NCI-H524 (cell line): ENCODE results near the gene POU3F1.
"Not testable (repeated sequence)": the region's sequence is repeated elsewhere in the genome, so short reads cannot be mapped to it uniquely, and the experiment has no call there.

ENCODE experiments used
- DNase-seq, 2 experiments: peaks; one replicate each; lab custom pipeline; 2025; lab: John Stamatoyannopoulos, UW

POU3F1 gene

DNA sequence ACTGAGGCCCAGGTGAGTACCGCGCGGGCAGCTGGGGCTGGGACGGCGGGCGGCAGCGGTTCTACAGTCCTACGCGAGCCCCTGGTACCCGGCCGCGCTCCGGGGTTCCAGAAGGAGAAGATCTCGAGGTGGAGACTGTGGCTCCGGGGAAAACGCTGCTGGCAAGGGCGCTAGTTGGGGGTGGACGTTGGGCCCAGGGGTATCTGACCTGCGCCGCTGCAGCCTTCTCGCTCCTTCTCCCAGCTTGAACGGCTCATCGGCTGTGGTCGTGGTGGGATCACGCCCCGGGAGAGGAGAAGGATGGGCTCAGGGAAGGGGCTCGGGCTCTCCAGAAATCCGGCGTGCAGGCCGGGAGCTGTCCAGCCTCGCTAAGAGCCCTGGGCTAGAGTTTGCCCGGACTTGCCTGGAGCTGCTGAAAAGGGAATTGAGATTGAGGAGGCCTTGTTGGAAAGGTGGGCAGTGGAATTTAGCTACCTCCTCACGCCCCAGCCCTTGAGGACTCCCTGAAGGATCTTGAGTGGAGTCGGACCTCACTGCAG lies 1.1 kb upstream of the POU3F1 start:
- no peak for DNase-seq

DNA sequence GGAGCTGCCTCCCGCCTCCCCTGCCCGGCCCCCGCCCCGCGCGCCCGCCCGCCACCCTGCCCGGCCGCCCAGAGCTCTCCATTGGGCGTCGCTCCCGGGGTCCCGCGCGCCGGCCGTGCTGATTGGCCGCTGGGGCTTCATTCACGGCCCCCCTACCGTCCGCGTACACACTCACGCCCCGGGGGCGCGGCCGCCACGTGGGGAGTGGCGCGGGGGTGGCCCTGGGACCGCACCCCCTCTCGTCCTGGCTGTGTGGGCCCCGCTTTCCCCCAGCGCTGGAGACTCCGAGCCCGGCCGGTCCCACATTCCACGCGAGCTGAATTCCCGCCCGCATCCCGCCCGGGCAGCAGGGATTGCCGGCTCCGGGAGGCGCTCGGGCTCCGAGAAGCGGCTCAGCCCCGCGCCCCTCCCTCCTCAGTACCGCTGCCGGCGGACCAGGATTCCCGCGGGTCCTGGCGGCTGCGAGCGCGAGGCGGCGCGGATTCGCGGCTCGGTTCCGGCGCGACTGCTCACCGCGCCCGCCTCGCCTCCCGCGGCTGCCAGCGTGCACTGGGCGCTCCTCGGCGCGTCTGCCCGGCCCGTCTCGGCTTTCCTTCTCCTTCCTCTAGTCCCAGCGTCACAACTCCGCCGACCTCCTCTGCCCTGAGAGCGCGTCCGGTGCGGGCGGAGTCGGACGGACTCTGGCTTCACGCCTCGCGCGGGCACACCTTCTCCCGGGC lies 450 bp upstream of the POU3F1 start:
- peak; percentile 64 to 81 for DNase-seq

DNA sequence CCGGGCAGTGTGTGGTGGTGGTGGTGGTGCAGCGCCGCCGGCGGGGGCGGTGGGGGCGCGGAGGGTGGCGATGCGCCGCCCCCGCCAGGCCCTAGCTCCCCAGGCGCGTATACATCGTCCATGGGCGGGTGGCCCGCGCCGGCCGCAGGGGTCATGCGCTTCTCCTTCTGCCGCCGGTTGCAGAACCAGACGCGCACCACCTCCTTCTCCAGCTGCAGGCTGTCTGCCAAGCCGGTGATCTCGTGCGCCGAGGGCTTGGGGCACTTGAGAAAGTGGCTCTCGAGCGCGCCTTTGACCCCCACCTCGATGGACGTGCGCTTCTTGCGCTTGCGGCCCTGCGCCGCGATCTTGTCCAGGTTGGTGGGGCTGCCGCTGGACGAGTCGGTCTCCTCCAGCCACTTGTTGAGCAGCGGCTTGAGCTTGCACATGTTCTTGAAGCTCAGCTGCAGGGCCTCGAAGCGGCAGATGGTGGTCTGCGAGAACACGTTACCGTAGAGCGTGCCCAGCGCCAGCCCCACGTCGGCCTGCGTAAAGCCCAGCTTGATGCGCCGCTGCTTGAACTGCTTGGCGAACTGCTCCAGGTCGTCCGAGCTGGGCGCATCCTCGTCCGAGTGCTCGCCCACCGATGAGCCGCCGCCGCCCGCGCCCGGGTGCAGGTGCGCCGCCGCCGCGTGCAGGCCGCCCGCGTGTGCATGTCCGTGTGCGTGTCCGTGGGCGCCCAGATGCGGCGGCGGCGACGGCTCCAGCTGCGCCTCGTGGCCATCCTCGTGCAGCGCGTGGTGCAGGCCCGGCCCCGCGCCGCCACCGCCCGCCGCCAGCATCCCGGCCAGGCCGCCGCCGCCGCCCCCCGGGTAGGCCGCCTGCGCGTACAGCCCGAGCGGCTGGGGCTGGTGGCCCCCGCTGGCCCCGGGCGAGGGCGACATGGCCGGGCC lies 926 bp downstream of the POU3F1 start:
- peak; percentile 54 to 75 for DNase-seq

DNA sequence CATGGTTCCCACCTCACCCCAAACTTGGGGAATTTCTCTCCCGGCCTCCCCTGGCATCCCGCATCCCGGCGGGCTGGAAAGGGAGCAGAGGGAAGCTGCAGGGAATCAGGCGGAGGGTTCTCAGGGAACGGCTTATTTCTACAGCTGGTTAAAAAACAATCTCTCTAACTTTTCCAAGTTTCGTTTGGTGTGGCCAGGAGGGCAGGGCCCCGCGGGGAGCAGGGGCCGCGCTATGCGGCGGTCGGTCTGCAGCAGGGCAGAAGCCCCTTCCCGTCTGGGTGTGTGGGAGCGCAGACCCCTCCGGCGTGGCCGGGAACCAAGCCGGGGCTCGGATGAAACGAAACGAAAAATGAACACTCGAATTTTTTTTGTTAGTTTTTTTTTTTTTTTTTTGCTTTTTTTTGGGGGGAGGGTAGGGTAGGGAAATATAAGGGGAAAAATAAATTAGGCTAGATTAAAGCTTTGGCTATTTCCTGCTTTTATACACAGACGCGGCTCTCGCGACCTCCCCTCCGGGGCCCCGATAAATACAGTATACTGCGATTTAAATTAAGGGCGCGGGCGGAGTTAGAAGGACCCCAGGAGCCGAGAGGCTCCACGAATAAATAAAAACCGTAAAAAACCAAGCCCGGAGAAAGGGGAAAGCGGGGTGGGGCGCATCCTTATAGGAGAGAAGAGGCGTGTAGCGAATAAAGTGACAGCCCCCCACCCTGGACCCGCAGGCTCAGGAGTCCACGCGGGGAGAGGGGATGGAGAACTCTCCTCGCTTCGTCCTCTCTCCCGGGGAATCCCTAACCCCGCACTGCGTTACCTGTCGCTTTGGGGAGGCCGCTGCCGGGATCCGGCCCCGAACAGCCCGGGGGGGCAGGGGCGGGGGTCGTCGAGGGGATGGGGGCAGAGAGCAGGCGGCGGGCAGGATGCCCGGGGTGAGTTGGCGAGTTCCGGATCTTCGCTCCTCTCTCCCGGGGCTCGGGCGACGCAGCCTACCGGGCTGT lies 2.1 kb downstream of the POU3F1 start:
- DNase-seq = peak; percentile 8 to 16

DNA sequence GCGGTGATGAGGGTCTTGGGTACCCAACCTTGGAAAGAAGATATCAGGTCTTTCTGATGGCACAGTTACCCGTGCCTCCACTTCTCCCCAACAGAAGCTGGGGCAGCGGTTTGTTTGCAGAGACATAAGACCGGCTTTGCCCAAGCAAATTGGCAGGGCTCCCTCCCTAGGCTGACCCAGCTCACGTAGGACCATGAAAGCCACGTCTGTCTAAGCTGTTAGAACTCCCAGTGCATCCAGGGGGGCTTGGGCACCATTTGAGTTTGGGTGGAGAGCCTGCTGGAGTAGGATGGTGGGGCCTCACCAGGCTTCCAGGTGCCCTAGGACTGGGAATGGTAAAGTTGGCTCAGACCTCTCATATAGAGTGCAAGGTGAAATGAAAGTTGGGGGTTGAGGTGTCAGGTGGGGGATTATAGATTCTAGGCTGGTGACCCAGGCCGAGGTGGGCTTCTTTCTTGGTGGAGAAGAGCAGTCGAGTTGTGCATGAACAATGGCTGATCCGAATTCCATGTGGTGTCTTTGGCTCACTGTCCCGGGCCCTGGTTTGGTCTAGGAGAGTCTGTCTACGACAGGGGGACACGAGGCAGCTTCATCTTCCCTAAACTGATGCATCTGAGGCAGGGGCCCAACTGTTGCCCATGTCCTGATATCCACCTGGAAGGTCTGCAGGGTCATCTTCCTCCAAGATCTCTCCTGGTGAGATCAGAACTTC lies 3.4 kb downstream of the POU3F1 start:
- DNase-seq = no peak

DNA sequence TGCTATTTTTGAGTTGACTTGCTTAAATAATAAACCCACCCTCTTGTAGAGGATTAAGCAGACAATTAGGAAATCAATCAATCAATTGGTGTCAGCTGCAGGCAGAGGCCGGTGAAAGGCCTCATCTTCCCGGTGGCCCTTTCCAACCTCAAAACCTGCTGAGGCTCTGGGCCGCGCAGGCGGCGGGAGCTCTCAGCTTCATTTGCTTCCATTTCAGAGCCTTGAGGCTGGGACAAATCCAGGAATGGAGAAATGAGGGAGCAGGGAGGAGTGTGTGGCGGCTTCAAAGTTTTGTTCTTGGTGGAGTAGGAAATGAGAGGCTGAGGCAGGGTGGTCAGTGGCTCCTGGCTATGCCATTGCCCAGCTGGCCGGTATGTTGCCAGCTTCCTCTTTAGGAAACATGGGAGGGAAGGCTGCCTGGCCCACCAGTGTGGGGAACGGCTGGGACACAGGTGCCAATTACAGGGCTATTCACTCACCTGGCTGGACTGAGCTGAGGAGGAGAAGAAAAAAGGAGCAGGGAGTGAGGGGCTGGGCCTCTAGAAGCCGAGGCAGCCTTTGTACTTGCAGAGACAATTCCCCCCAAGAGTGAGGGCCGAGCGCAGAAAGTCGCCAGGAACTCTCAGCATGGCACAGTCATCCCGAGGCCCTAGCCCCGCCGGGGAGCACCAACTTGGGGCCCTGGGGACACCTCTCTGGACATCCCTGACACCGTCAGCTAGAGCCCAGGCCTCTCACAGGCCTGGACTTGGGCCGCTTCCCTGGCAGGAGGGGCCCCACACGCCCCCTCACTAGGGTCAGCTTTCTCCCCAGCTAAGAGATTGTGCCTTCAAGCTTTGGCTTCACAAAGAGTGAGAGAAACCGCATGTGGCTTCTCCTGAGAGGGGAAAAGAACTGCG lies 4.4 kb downstream of the POU3F1 start:
- no peak for DNase-seq

DNA sequence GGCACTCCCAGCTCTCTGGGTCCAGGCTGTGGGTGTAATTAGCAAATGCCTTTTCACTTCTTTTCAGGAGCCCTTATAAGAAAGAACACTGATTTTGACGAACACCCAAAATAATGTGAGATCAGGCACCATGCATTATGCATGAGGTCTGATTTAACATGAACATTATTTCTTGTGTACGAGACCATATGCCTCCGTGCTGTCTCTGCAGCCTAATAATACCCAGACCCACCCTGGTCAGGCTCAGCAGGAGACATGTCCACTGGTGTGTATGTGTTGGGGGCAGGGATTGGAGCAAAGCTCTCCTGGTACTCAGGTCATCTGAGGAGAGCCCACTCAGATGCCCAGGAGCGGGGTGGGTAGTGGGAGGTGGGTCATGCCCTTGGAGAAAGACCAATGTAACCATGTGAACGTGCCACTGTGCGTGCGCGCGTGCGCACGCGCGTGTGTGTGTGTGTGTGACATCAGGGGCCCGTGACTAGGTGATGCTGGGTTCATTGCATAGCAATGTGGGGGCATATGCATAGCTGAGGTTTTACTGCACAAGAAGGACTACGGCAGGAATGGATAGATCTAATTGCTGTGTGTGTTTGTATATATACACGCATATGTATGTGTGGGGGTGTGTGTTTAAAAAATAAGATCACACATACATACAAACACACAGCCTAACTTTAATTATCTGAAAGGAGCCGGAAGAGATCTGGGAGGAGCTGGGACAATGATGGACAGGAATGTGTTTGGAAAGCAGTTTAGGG lies 7.1 kb downstream of the POU3F1 start:
- no peak for DNase-seq

DNA sequence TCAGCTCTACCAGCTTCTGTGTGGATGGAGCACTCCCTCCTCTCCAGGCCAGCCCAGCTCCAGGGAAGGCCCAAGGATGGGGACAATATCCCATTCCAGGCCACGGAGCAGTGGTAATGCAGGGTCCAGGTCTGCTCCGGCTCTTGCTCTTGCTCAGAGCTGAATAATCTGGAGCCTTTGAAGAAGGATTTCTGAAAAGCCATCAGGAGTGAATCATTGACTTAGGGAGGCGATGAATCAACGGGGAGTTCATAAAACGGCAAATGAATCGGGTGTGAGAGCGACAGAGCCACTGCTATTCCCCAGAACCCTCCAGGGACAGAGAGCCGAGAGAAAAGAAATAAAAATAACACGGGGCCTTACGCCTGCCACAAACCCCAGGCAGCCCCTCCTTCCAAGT lies 7.7 kb downstream of the POU3F1 start:
- no peak for DNase-seq

DNA sequence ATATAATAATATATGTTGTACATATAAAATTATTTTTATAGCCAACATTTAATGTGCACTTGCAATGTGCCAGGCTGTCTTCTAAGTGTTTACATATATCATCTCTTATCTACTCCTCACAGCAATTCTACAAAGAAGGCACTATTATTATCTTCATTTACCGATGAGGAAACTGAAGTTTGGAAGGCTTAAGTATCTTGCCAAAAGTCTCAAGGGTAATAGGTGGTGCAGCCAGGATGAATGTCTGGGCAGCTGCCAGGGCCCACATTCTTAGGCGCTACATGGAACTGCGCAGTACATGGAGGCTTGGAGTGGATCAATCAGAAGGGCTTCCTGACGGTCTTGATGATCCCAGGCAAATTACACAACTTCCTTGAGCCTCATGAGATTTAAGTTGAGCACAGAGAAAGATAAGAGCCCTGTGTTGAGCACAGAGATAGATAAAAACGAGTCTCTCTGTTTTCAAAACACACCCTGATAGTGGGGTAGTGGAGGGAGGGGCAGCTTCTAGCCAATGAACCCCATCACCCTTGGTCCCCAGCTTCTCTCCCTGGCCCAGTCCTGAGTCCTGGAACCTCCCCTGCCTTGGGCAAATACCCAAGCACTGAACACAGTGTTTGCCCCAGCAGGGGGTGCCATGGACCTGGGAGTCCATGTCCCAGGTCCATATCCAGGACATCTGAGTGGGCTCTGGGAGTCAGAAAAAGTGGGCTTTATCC lies 9.2 kb downstream of the POU3F1 start:
- DNase-seq = peak; percentile 35 to 43

DNA sequence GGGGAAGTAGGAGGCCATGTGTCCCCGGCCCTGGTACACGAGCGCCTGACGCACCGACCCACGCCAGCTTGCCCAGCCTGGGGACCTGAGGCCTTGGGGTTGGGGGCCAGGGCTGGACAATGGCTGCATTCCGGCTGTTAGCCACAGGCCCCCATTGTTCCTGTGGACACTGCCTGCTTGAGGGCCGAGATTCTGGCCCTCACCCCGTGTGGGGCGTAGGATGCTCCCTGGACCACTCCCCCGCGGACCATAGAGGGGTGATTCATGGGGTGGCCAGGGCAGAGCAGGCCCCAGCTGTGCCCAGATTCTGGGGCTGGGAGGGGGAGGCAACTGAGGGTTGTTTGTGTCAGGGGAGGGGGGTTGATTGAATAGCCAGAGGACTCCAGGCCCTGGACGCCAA lies 11.7 kb downstream of the POU3F1 start:
- DNase-seq = no peak

DNA sequence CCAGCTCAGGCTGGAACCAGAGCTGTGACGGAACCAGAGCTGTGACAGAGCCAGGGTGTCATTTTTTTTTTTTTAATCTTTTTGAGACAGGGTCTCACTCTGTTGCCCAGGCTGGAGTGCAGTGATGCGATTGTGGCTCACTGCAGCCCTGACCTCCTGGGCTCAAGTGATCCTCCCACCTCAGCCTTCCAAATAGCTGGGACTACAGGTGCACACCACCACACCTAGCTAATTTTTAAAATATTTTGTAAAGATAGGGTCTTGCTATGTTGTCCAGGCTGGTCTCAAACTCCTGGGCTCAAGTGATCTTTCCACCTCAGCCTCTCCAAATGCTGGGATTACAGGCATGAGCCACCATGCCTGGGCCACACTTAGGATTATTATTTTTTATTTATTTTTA lies 13.6 kb downstream of the POU3F1 start:
- not testable (repeated sequence) for DNase-seq

DNA sequence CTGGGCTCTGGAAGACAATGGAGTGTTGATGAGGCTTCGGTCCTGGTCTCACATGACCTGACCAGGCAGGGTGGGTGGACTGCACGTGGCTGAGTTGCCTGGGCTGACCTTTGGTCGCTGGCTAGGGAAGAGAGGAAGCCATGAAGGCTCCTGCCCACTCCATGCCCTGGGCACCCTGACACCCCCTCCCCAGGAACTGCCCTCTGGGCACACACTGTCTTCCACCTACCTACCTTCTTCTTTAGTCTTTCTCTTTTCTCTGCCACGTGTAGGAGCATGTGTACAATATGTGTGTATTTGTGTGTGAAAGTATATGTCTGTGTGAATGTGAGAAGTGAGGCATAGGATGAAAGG lies 15.1 kb downstream of the POU3F1 start:
- no peak for DNase-seq

DNA sequence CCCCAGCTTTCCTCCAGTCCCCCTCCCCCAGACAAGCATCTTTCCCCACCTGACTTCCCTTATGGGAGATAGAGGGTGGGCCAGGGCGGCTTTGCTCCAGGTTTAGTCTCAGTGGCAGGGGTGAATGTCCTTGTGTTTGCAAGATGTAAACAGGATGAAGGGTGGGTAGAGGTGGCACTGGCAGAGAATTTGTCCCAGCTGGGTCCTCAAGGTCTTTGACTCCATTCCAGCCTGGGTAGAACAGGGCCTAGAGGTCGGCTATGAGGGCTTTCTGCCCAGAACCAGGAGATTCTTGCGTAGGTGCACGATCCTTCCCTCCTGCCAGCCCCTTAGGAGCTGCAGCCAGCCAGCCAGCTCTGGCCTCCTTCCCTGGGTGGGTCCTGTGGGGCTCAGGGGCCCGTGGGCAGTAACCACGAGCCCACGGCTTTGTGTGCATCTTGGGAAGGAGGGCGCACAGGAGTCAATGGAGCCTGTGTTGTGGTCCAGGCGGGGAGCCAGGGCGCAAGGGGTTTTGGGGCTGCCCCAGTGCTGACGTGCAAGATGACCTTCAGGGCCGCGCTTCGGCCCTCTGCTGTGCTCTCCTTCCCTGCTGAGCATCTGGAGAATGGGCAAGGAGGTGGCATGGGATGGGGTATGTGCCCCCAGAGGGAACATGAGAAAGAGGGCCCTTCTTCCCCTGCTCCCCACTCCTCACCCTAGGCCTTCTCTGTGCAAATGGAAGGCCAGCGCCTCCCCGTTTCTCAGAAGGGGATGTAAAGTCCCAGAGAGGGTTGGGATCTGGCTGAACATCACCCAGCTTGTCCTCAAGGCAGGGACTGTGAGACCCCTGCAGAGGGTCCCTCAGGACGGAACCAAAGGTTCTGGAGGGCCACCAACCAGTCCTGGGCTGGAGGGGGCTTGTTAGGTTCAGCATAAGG lies 15.7 kb downstream of the POU3F1 start:
- DNase-seq = no peak

DNA sequence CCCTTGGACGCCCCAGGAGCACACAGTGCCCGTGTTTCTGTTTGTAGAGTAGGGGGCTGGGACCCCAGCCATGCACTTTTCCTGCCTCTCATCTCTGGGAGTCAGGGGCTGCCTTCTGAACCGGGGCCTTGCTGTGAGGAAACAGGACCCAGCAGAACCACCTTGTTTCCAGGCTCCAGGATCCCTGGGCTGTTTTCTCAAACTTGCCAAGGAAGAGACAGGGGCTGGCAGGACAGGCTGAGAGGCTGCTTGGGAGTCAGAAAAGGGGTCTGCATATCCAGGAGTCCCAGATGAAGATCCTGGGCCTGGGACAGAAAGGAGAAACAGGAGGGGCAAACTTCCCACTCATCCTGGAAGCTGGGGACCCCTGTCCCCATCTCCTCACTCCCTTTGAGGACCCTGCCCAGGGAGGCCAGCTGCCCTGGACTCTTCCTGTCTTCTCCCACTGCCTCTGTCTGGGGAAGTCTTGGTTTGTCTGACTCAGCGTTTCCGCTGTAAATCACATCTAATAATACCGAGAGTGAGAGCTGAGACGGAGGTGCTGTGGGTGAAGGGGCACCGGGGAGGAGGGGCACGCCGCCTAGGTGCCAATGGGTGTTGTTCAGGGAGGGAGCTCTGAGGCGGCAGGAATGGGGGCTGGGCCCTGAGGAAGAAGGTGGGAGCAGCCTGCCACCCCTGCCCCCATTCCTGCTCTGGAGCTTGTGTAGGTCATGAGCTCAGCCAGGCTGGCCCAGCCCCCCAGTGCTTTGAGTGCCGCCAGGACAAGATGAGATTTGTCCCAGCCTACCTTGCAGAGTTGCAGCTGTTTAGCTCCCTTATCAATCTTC lies 16.7 kb downstream of the POU3F1 start:
- peak; percentile 25 to 52 for DNase-seq

DNA sequence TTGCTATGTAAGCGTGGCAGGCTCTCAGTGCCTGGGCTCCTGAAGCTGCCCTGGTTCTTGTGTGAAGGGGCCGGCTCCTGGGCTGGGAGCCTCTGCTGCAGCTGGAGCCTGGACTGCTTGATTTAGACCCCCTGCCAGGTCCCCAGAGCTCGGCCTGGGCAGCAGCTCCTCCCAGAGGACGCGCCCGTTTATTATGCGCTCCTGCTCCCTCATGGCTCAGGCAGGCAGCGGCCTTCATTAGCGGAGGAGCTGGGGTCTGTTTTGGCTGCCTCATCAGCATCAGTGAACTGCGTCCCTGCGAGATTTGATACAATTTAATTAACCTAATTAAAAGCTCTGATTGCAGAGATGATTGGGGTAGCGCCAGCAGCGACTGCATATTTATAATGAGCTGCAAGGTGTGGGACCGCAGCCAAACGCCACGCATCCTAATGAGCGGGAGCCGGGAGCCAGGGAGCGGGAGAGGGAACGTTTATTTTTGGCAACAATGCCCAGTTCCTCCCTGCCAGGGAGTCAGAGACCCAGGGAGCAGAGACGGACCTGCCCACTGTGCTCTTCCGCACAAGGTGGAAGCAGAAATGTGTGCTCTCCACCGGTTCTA lies 17.4 kb downstream of the POU3F1 start:
- DNase-seq = peak; percentile 74 to 82

DNA sequence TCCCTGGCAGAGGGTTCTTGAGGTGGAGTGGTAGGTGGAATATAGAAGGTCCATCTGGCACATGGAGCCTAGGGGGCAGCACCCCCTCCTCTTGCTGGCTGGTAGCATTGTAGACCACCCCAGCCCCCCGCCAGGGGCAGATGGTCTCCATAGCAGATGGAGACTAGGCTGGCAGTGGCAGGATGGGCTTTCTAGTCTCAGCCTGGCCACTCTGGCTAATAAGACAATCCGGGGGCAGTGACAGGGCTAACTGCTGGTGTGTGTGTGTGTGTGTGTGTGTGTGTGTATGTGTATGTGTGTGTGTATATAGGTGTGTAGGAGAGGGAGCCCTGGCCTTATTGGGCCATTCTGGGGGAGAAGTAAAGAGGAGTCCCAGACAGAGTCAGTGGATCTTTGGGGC lies 17.9 kb downstream of the POU3F1 start:
- peak; percentile 94 to 96 for DNase-seq
